K562 (cell line): Measurements from ENCODE around the gene SLC9B1.

Source experiments
- BRF1 ChIP-seq: IDR thresholded peaks from 3 replicates; pipeline ENCODE4 v1.6.1; 2011; ENCODE audit warnings: borderline replicate concordance, mild to moderate bottlenecking; ENCODE audit not compliant: insufficient read length; ENCODE audit errors: extremely low read depth
- EP300 ChIP-seq: IDR thresholded peaks from 2 replicates; pipeline ENCODE4 v1.6.1; 2012; ENCODE audit warnings: low read length, improper control_type of control experiment
- FOXM1 ChIP-seq, 2 experiments: fragments of 450-650 bp in 1 of 2; sonication (generic) in 1 of 2; formaldehyde crosslinking in 1 of 2; IDR thresholded peaks; 2 replicates each; pipeline versions ENCODE4 v1.6.1 to v1.9.0; 2017 to 2022; ENCODE audit warnings: low read depth in 2 of 2, mild to moderate bottlenecking in 2 of 2, missing genetic modification reagents in 1 of 2, moderate library complexity in 1 of 2
- HNRNPLL ChIP-seq: fragments of 200-400 bp; formaldehyde crosslinking; IDR thresholded peaks from 2 replicates; pipeline ENCODE4 v1.6.1; 2017; ENCODE audit warnings: low read length, low read depth, mild to moderate bottlenecking; ENCODE audit not compliant: poor library complexity, severe bottlenecking
- NFIC ChIP-seq: fragments of 450-650 bp; IDR thresholded peaks from 2 replicates; pipeline ENCODE4 v1.6.1; 2017; ENCODE audit warnings: mild to moderate bottlenecking, inconsistent platforms
- POLR2A ChIP-seq: fragments of 450-650 bp; conservative IDR thresholded peaks from 2 replicates; pipeline ENCODE4 v1.6.1; 2016
- SIN3A ChIP-seq, 2 experiments: fragments of 150-350 bp in 1 of 2; IDR thresholded peaks; 2 replicates each; pipeline ENCODE4 v1.6.1; 2011 to 2016; ENCODE audit warnings: borderline replicate concordance in 2 of 2, low read depth in 2 of 2, low read length in 2 of 2, mild to moderate bottlenecking in 2 of 2, moderate library complexity in 2 of 2; ENCODE audit not compliant: control insufficient read depth in 1 of 2
- TFE3 ChIP-seq: fragments of 450-650 bp; formaldehyde crosslinking; IDR thresholded peaks from 2 replicates; pipeline ENCODE4 v1.4.0; 2020; ENCODE audit warnings: mild to moderate bottlenecking, mixed read lengths
- ZFP36 ChIP-seq: fragments of 150-350 bp; IDR thresholded peaks from 2 replicates; pipeline ENCODE4 v1.6.1; 2018; ENCODE audit warnings: low read length, low read depth; ENCODE audit not compliant: partially characterized antibody
- ZKSCAN1 ChIP-seq: fragments of 150-350 bp; IDR thresholded peaks from 2 replicates; pipeline ENCODE4 v1.6.1; 2016; ENCODE audit warnings: low read depth, low read length
- ZNF24 ChIP-seq: fragments of 450-650 bp; IDR thresholded peaks from 2 replicates; pipeline ENCODE4 v1.6.1; 2016
- ZNF584 ChIP-seq: fragments of 200-800 bp; sonication (Bioruptor generic); IDR thresholded peaks from 2 replicates; pipeline ENCODE4 v1.6.1; 2016; ENCODE audit warnings: low read depth, mild to moderate bottlenecking, missing genetic modification characterization, missing compliant biosample characterization

- TF ChIP-seq FOXM1 (IDR thresholded peaks at IDR 0.05; ENCODE audit: low read depth) (no peak), FOXM1 (CRISPR knock-in tag; IDR thresholded peaks at IDR 0.05; ENCODE audit: low read depth) (no peak), SIN3A (IDR thresholded peaks at IDR 0.05; ENCODE audit: borderline replicate concordance in 2 of 2, control insufficient read depth in 1 of 2, low read depth in 2 of 2, low read length in 2 of 2) (no peak), ZNF24 (no peak), NFIC (no peak), ZFP36 (no peak), TFE3 (CRISPR knock-in tag) (no peak), BRF1 (no peak), ZNF584 (CRISPR knock-in tag) (no peak), ZKSCAN1 (no peak), EP300 (no peak), POLR2A (0 out of 2 replicates have a peak, but pooled peaks have one; percentile 22), HNRNPLL (no peak)
Measured at GRCh38 chr4:102869569-102870197, 149.8 kb downstream of the SLC9B1 start.
